GM21381 (cell line): ENCODE data around the gene GNPDA1.

Experiments used
- ATAC-seq: cut with Tn5 transposase; IDR thresholded peaks from one replicate; pipeline ENCODE4 v1.9.1; 2021; ENCODE audit warnings: mild to moderate bottlenecking, moderate library complexity; ENCODE audit not compliant: unreplicated experiment

The GNPDA1 gene

GRCh38 chr5:141995656-141996055, 17.2 kb downstream of the GNPDA1 start:
- no peak for ATAC-seq

DNA sequence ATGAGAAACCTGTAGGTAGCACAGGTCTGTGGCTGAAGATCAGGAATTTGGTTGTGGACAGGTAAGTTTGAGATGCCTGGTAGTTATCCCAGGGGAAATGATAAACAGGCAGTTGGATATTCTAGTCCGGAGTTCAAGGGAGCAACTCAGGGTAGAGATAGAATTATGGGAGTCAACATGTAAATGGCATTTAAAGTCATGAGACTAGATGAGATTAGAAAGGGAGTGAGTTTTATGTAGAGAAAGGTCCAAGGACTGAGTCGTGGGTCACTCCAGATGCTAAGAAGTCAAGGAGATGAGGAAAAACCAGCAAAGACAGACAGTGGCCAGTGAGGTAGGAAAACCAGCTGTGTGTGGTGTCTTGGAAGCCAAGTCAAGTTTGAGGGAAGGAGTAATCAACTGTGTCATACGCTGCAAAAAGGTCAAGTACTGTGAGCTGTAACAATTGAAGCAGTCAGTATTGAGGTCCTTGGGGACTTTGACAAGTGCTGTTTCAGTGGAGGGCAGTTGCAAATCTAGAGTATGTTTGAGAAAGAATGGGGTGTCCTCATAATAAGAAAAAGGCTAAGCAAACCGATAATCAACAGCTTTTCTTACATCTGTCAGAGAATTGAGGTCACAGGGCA, 18.2 kb downstream of the GNPDA1 start:
- ATAC-seq = no peak

- no peak for ATAC-seq
Measured at GRCh38 chr5:141992349-141992963, 20.4 kb downstream of the GNPDA1 start.

DNA sequence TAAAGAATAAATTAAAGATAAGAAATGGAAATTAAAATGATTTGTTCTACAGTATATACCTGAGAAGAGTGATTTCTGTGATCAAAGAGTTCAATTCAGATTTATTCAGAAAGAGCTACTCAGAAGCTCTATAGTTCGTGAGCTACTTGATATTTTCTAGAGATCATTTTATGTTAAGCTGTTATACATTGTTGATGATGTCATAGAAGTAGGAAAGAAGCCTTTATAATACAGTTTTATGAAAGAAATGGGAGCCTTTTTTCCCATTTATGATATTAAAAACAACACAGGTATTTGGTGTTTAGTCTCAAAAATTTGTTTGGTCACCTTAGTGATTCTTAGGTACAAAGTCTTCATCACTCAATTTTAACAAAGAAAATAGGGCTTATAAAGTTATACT, 23.1 kb downstream of the GNPDA1 start:
- ATAC-seq = no peak

- no peak for ATAC-seq
Measured at GRCh38 chr5:141986072-141986471, 26.8 kb downstream of the GNPDA1 start.

GRCh38 chr5:141982626-141983025, 30.2 kb downstream of the GNPDA1 start:
- ATAC-seq = no peak

DNA sequence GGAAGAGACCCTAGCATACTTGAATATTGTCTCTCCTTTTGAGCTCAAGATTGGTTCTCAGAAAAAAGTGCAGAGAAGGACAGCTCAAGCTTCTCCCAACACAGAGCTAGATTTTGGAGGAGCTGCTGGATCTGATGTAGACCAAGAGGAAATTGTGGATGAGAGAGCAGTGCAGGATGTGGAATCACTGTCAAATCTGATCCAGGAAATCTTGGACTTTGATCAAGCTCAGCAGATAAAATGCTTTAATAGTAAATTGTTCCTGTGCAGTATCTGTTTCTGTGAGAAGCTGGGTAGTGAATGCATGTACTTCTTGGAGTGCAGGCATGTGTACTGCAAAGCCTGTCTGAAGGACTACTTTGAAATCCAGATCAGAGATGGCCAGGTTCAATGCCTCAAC, 34.4 kb downstream of the GNPDA1 start:
- no peak for ATAC-seq

DNA sequence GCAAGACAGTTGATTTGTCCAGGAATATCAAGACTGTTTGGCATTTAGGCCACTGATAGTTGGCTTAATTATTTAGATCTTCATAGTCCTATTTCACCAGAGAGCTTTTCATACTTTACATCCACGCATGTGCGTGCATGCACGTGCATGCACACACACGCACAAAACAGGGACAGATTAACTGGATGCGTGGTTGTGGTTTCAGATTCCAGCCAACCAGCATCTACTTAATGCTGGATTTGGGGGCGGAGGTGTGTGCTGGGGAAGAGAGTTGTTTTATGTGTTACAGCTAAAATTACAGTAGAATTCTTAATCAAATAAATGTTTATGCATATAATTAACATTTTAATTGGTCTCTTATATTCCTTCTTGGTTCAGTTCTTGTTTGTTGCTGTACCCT, 36.7 kb downstream of the GNPDA1 start:
- no peak for ATAC-seq

DNA sequence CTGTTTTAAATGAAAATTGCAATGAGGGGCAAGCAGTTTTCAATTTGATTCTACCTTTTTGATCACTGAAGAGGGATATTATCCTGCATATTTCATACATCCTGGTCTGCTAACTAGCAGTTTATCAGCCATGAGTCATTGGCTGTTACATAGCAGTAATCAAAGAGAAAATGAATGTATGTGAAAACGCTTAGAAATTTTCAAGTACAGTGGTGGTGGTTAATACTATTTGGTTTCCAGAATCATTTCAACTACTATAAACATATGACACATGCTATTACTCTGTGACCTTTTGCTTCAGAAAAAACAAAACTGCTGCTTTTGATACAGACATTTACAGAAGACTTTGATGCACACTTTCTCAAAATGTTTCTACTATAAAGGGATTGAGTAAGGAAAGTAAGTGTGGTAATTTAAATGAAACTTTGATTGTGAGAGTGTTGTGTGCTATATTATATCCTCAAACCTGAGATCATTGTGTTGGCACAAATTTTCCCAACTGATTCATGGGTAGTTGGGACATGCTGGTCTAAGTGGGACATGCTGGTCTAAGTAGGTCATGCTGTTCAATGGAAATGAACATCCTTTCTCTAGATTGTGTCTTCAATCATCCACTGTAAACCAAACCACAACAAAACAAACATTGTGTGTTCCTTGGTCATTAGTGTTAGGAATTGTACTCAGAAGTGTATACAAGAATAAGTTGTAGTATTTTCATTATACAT, 38.8 kb downstream of the GNPDA1 start:
- no peak for ATAC-seq

- peak; percentile 52 for ATAC-seq
Measured at GRCh38 chr5:141969783-141970771, 42.8 kb downstream of the GNPDA1 start.

- ATAC-seq = peak; percentile 86
Measured at GRCh38 chr5:141968914-141969608, 43.8 kb downstream of the GNPDA1 start, which contains the start of gene RNF14. TSS of gene RNF14 (plus strand) at chr5:141969105. CDS start at chr5:141973589, 4,484 bp downstream.

- no peak for ATAC-seq
Measured at GRCh38 chr5:141966963-141967333, 45.9 kb downstream of the GNPDA1 start.

GRCh38 chr5:141966275-141966962, 46.4 kb downstream of the GNPDA1 start:
- ATAC-seq = no peak

DNA sequence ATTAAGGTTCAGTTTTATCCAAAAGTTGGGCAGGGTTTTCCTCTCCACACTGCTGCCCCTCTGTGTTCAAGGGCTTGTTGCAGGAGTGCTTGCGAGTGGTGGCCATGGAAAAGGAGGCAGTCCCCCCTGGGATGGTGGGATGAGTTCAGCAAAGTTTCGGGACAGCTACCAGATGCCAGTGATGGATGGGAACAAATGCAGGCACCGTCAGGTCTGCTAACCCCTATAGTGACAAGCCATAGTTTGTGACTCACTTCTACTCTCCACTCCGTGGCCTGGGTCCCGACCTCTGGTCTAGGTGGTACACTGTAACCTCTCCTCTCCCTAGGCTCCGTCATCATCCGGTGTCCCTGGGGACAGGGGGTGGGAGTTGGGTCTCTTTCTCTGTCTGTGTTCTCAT, 47.8 kb downstream of the GNPDA1 start:
- ATAC-seq = no peak

- no peak for ATAC-seq
Measured at GRCh38 chr5:141963701-141964100, 49.1 kb downstream of the GNPDA1 start.

- ATAC-seq = no peak
Measured at GRCh38 chr5:141961466-141961865, 51.4 kb downstream of the GNPDA1 start.

DNA sequence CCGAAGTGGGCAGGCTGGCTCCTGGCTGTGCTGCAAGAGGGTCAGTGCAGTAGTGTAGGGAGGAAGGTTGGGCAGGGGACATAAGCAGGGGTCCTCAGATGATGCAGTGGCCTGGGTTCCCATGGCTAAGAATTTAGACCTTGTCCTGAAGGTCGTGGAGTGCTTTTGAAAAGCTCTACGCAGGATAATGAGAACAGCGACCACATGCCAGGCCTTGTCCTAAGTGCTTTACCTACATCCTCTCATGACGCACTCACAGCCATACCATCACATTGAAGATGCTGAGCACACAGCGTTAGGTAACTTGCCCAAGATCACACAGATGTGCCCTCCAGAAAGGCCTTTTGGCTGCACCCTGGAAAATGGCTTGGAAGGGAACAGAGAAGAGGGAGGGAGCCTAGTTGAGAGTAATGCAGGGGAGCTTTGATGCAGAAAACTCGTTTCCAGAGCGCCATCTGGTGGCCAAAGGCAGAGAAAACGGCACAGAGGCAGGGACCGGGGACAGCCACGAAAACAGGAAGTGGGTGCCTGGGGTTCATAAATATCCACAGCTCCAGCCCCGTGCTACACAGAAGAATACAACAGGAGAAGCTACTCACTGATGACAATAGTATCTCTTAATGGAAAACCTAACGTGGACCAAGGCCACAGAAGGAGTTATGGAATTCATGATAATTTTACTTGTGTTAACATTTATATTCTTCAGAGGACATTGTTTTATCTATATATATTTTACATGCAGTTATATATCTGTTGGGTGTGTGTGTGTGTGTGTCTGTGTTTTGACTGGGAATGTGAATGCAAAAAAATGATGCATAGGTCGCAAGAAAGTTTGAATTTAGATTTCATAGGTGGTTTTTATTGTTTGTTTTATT, 52.1 kb downstream of the GNPDA1 start:
- ATAC-seq = peak; percentile 91

DNA sequence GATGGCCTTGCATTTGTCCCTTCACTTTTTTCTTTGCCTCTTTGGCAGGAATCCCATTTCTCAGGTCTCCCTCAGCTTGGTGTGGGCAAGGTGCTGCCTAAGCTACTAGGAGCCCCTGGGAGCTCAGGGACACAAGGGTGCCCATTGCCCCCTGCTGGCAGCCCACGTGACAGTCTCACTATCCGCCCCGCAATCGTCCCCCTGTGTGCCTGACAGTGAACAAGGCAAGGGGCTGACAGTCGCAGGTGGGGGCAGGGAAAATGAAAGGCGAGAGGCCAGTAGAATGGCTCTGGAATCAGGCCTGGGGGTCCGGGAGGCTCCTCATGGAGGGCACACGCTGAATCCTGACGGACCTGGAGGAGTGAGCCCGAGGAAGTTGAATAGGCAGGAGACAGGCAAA, 52.8 kb downstream of the GNPDA1 start:
- no peak for ATAC-seq
